ENCODE results near the gene TMEM266.

The TMEM266 gene

GRCh38 chr15:76164602-76165001 lies 104.8 kb downstream of the TMEM266 start:
- no peak for DNase-seq (ENCODE audit: low spot score in 2 of 2)
- in situ Hi-C loops (cut with MboI; ENCODE audit: low sequenced_read_pairs) = no loop called here
- no peak overlapping the region for H3K4me3 ChIP-seq

GRCh38 chr15:76165951-76166350 lies 106.2 kb downstream of the TMEM266 start:
- Histone ChIP-seq H3K4me3 (no peak overlapping the region), H3K4me1 (no peaks in the 10 kb centered on the region), H3K9me3 (no peaks in the 10 kb centered on the region), H3K36me3 (replicated peaks) (no peaks in the 10 kb centered on the region), H3K27me3 (ENCODE audit: low read depth) (no peaks in the 10 kb centered on the region)
- no peak for DNase-seq (ENCODE audit: low spot score in 2 of 2)
- in situ Hi-C loops (cut with MboI; ENCODE audit: low sequenced_read_pairs) = no loop called here

More at GRCh38 chr15:76164602-76165001, 104.8 kb downstream of the TMEM266 start:
- no peaks in the 10 kb centered on the region for H3K9me3 ChIP-seq
- H3K36me3 ChIP-seq (replicated peaks) = no peaks in the 10 kb centered on the region
- H3K4me1 ChIP-seq = no peaks in the 10 kb centered on the region
- no peaks in the 10 kb centered on the region for H3K27me3 ChIP-seq (ENCODE audit: low read depth)

- in situ Hi-C loops (cut with MboI; ENCODE audit: low sequenced_read_pairs) = no loop called here
- no peaks in the 10 kb centered on the region for H3K36me3 ChIP-seq (replicated peaks)
- no peaks in the 10 kb centered on the region for H3K4me1 ChIP-seq
- no peak for DNase-seq (ENCODE audit: low spot score in 2 of 2)
- no peak overlapping the region for H3K4me3 ChIP-seq
- no peaks in the 10 kb centered on the region for H3K27me3 ChIP-seq (ENCODE audit: low read depth)
- H3K9me3 ChIP-seq = no peaks in the 10 kb centered on the region
These were observed 108.6 kb downstream of the TMEM266 start for GRCh38 chr15:76168237-76168984.

- Histone ChIP-seq H3K4me3 (no peak overlapping the region), H3K36me3 (replicated peaks) (no peaks in the 10 kb centered on the region), H3K9me3 (no peaks in the 10 kb centered on the region), H3K4me1 (no peaks in the 10 kb centered on the region), H3K27me3 (ENCODE audit: low read depth) (no peaks in the 10 kb centered on the region)
- DNase-seq (ENCODE audit: low spot score in 2 of 2) = peak; percentile 46 to 64
- in situ Hi-C loops (cut with MboI; ENCODE audit: low sequenced_read_pairs) = no loop called here
These were observed 109.2 kb downstream of the TMEM266 start for GRCh38 chr15:76169018-76169417.

GRCh38 chr15:76169911-76170800 lies 110.4 kb downstream of the TMEM266 start:
- in situ Hi-C loops (cut with MboI; ENCODE audit: low sequenced_read_pairs) = no loop called here
- H3K27me3 ChIP-seq (ENCODE audit: low read depth) = no peaks in the 10 kb centered on the region
- H3K9me3 ChIP-seq = no peaks in the 10 kb centered on the region
- H3K4me1 ChIP-seq = no peaks in the 10 kb centered on the region
- no peak for DNase-seq (ENCODE audit: low spot score in 2 of 2)
- no peaks in the 10 kb centered on the region for H3K36me3 ChIP-seq (replicated peaks)
- no peak overlapping the region for H3K4me3 ChIP-seq

GRCh38 chr15:76172782-76173181 lies 113.0 kb downstream of the TMEM266 start:
- no peaks in the 10 kb centered on the region for H3K27me3 ChIP-seq (ENCODE audit: low read depth)
- H3K4me3 ChIP-seq = no peak overlapping the region
- no peaks in the 10 kb centered on the region for H3K9me3 ChIP-seq
- no peaks in the 10 kb centered on the region for H3K36me3 ChIP-seq (replicated peaks)
- in situ Hi-C loops (cut with MboI; ENCODE audit: low sequenced_read_pairs) = no loop called here
- no peaks in the 10 kb centered on the region for H3K4me1 ChIP-seq
- no peak for DNase-seq (ENCODE audit: low spot score in 2 of 2)

- H3K27me3 ChIP-seq (ENCODE audit: low read depth) = peaks cover under 1% of the 10 kb centered on the region; the same call in 1 of the 2 replicates
- H3K36me3 ChIP-seq (replicated peaks) = no peaks in the 10 kb centered on the region
- H3K4me3 ChIP-seq = no peak overlapping the region
- in situ Hi-C loops (cut with MboI; ENCODE audit: low sequenced_read_pairs) = no loop called here
- H3K4me1 ChIP-seq = no peaks in the 10 kb centered on the region
- H3K9me3 ChIP-seq = no peaks in the 10 kb centered on the region
- DNase-seq (ENCODE audit: low spot score in 2 of 2) = no peak
These were observed 113.6 kb downstream of the TMEM266 start for GRCh38 chr15:76173317-76173834.

GRCh38 chr15:76174654-76175053 lies 114.9 kb downstream of the TMEM266 start:
- H3K27me3 ChIP-seq (ENCODE audit: low read depth) = peaks cover 2% of the 10 kb centered on the region; the same call in 1 of the 2 replicates

GRCh38 chr15:76175442-76175841 lies 115.7 kb downstream of the TMEM266 start:
- Histone ChIP-seq H3K36me3 (replicated peaks) (no peaks in the 10 kb centered on the region), H3K9me3 (no peaks in the 10 kb centered on the region), H3K4me3 (no peak overlapping the region), H3K4me1 (no peaks in the 10 kb centered on the region), H3K27me3 (ENCODE audit: low read depth) (peaks cover 2% of the 10 kb centered on the region; the same call in 1 of the 2 replicates)
- in situ Hi-C loops (cut with MboI; ENCODE audit: low sequenced_read_pairs) = no loop called here
- DNase-seq (ENCODE audit: low spot score in 2 of 2) = no peak

More at GRCh38 chr15:76174654-76175053, 114.9 kb downstream of the TMEM266 start:
- Histone ChIP-seq H3K4me1 (no peaks in the 10 kb centered on the region), H3K9me3 (no peaks in the 10 kb centered on the region), H3K4me3 (no peak overlapping the region), H3K36me3 (replicated peaks) (no peaks in the 10 kb centered on the region)
- no peak for DNase-seq (ENCODE audit: low spot score in 2 of 2)
- in situ Hi-C loops (cut with MboI; ENCODE audit: low sequenced_read_pairs) = no loop called here

- Histone ChIP-seq H3K4me3 (no peak overlapping the region), H3K9me3 (no peaks in the 10 kb centered on the region), H3K36me3 (replicated peaks) (no peaks in the 10 kb centered on the region), H3K4me1 (no peaks in the 10 kb centered on the region), H3K27me3 (ENCODE audit: low read depth) (peaks cover 2% of the 10 kb centered on the region; the same call in 1 of the 2 replicates)
- in situ Hi-C loops (cut with MboI; ENCODE audit: low sequenced_read_pairs) = no loop called here
- no peak for DNase-seq (ENCODE audit: low spot score in 2 of 2)
These were observed 116.3 kb downstream of the TMEM266 start for GRCh38 chr15:76176059-76176458.

GRCh38 chr15:76176487-76177085 lies 116.8 kb downstream of the TMEM266 start:
- H3K27me3 ChIP-seq (ENCODE audit: low read depth) = peaks cover 2% of the 10 kb centered on the region; the same call in 1 of the 2 replicates
- no peaks in the 10 kb centered on the region for H3K9me3 ChIP-seq
- no peak for DNase-seq (ENCODE audit: low spot score in 2 of 2)
- H3K4me1 ChIP-seq = no peaks in the 10 kb centered on the region
- in situ Hi-C loops (cut with MboI; ENCODE audit: low sequenced_read_pairs) = no loop called here
- no peaks in the 10 kb centered on the region for H3K36me3 ChIP-seq (replicated peaks)
- H3K4me3 ChIP-seq = no peak overlapping the region

- H3K27me3 ChIP-seq (ENCODE audit: low read depth) = peaks cover 2% of the 10 kb centered on the region; the same call in 1 of the 2 replicates
- H3K4me1 ChIP-seq = no peaks in the 10 kb centered on the region
- H3K4me3 ChIP-seq = no peak overlapping the region
- in situ Hi-C loops (cut with MboI; ENCODE audit: low sequenced_read_pairs) = no loop called here
- H3K36me3 ChIP-seq (replicated peaks) = no peaks in the 10 kb centered on the region
- no peaks in the 10 kb centered on the region for H3K9me3 ChIP-seq
- no peak for DNase-seq (ENCODE audit: low spot score in 2 of 2)
These were observed 117.8 kb downstream of the TMEM266 start for GRCh38 chr15:76177491-76178040.

GRCh38 chr15:76178296-76179000 lies 118.7 kb downstream of the TMEM266 start:
- in situ Hi-C loops (cut with MboI; ENCODE audit: low sequenced_read_pairs) = no loop called here
- H3K36me3 ChIP-seq (replicated peaks) = no peaks in the 10 kb centered on the region
- H3K4me1 ChIP-seq = no peaks in the 10 kb centered on the region
- no peak overlapping the region for H3K4me3 ChIP-seq
- peaks cover 2% of the 10 kb centered on the region; the same call in 1 of the 2 replicates for H3K27me3 ChIP-seq (ENCODE audit: low read depth)
- no peaks in the 10 kb centered on the region for H3K9me3 ChIP-seq
- DNase-seq (ENCODE audit: low spot score in 2 of 2) = no peak
